Middle frontal gyrus (tissue), 1 donor: ENCODE results near the gene ADPGK.
"Not testable (repeated sequence)": the region's sequence is repeated elsewhere in the genome, so short reads cannot be mapped to it uniquely, and the experiment has no call there.

Experiments
- DNase-seq: peaks from one replicate; pipeline ENCODE4 v3.0.0-alpha.2; 2015; ENCODE audit warnings: low spot score; ENCODE audit errors: extremely low spot score

ADPGK gene

GRCh38 chr15:72783640-72784455, at the start of gene ADPGK:
ADPGK (minus strand) TSS chr15:72783758; CDS start chr15:72783691, 67 bp downstream.
- peak; percentile 80 for DNase-seq

GRCh38 chr15:72827226-72827625, 43.7 kb upstream of the ADPGK start:
- peak; percentile 68 for DNase-seq

- DNase-seq, result no peak
Measured at GRCh38 chr15:72826611-72827010, 43.1 kb upstream of the ADPGK start.

- DNase-seq, result no peak
Measured at GRCh38 chr15:72825829-72826228, 42.3 kb upstream of the ADPGK start.

GRCh38 chr15:72824781-72825180, 41.2 kb upstream of the ADPGK start:
- no peak for DNase-seq

- DNase-seq, result no peak
Measured at GRCh38 chr15:72824112-72824511, 40.6 kb upstream of the ADPGK start.

- no peak for DNase-seq
Measured at GRCh38 chr15:72820278-72820677, 36.7 kb upstream of the ADPGK start.

GRCh38 chr15:72818632-72819031, 35.1 kb upstream of the ADPGK start:
- no peak for DNase-seq

- DNase-seq, result no peak
Measured at GRCh38 chr15:72813345-72814004, 29.9 kb upstream of the ADPGK start.

GRCh38 chr15:72809329-72809728, 25.8 kb upstream of the ADPGK start:
- DNase-seq, result no peak

GRCh38 chr15:72807346-72807745, 23.8 kb upstream of the ADPGK start:
- not testable (repeated sequence) for DNase-seq

GRCh38 chr15:72803006-72803405, 19.4 kb upstream of the ADPGK start:
- no peak for DNase-seq

- DNase-seq, result no peak
Measured at GRCh38 chr15:72801590-72802325, 18.2 kb upstream of the ADPGK start.

- no peak for DNase-seq
Measured at GRCh38 chr15:72800833-72801481, 17.4 kb upstream of the ADPGK start.

- DNase-seq, result no peak
Measured at GRCh38 chr15:72797834-72798233, 14.3 kb upstream of the ADPGK start.

- no peak for DNase-seq
Measured at GRCh38 chr15:72797338-72797689, 13.8 kb upstream of the ADPGK start.

- DNase-seq, result no peak
Measured at GRCh38 chr15:72796515-72797337, 13.2 kb upstream of the ADPGK start.

GRCh38 chr15:72796210-72796514, 12.6 kb upstream of the ADPGK start:
- no peak for DNase-seq

- DNase-seq, result no peak
Measured at GRCh38 chr15:72793766-72794660, 10.5 kb upstream of the ADPGK start.

GRCh38 chr15:72792431-72792830, 8.9 kb upstream of the ADPGK start:
- DNase-seq, result no peak
